CD8-positive, alpha-beta memory T cell (primary cell): Measurements from ENCODE around the gene LAMA2. TPM values are rescaled to one million over a fixed set of nuclear protein-coding genes. Genes with fewer than 3 reads are reported as not detected.

ENCODE experiments used
- CTCF ChIA-PET: fragments of 350-600 bp; sonication (Branson Sonifier 250); formaldehyde crosslinking; loops from one replicate; lab custom pipeline; 2021; ENCODE audit warnings: antibody characterized with exemption; lab: Charles Lee
- POLR2A ChIA-PET: fragments of 350-600 bp; sonication (Branson Sonifier 250); formaldehyde crosslinking; loops from one replicate; lab custom pipeline; 2021; ENCODE audit warnings: antibody characterized with exemption; lab: Charles Lee
- DNase-seq, 5 donors: peaks; one replicate each; pipeline versions ENCODE4 v3.0.0 to v3.0.0-alpha.2; 2020 to 2022; ENCODE audit warnings: mixed read lengths in 1 of 5
- H3K27ac ChIP-seq: one replicate; pipeline ENCODE4 v1.7.0; 2013; ENCODE audit warnings: low read depth, mild to moderate bottlenecking, low read length, moderate library complexity
- H3K27me3 ChIP-seq: 2 replicates; pipeline ENCODE4 v1.7.0; 2013; ENCODE audit warnings: low read length, mild to moderate bottlenecking; ENCODE audit not compliant: insufficient read depth, poor library complexity, severe bottlenecking
- H3K36me3 ChIP-seq: 2 replicates; pipeline ENCODE4 v1.7.0; 2013; ENCODE audit warnings: mild to moderate bottlenecking, low read length, moderate library complexity; ENCODE audit not compliant: insufficient read depth
- H3K4me1 ChIP-seq: 2 replicates; pipeline ENCODE4 v1.7.0; 2013; ENCODE audit warnings: mild to moderate bottlenecking, low read length, moderate library complexity; ENCODE audit not compliant: insufficient read depth
- H3K4me3 ChIP-seq: 2 replicates; pipeline ENCODE4 v1.7.0; 2013; ENCODE audit warnings: mild to moderate bottlenecking, low read length
- H3K9me3 ChIP-seq: 2 replicates; pipeline ENCODE4 v1.7.0; 2013; ENCODE audit warnings: mild to moderate bottlenecking, low read length
- H3K27ac Mint-ChIP-seq, 8 donors: one replicate each; pipeline ENCODE4 v1.8.0; 2020 to 2021; ENCODE audit warnings: mixed read lengths in 8 of 8, mild to moderate bottlenecking in 6 of 8, inconsistent platforms in 3 of 8, moderate library complexity in 3 of 8
- H3K27me3 Mint-ChIP-seq, 2 donors: one replicate each; pipeline ENCODE4 v1.8.0; 2020 to 2021; ENCODE audit warnings: mixed read lengths in 2 of 2, mild to moderate bottlenecking in 1 of 2, moderate library complexity in 1 of 2
- H3K36me3 Mint-ChIP-seq, 3 donors: one replicate each; pipeline ENCODE4 v1.8.0; 2020 to 2021; ENCODE audit warnings: mixed read lengths in 3 of 3, inconsistent platforms in 1 of 3, mild to moderate bottlenecking in 1 of 3
- H3K4me1 Mint-ChIP-seq, 3 donors: one replicate each; pipeline ENCODE4 v1.8.0; 2020 to 2021; ENCODE audit warnings: mixed read lengths in 3 of 3, inconsistent platforms in 1 of 3, mild to moderate bottlenecking in 1 of 3
- H3K4me3 Mint-ChIP-seq, 7 donors: one replicate each; pipeline ENCODE4 v1.8.0; 2020 to 2021; ENCODE audit warnings: mixed read lengths in 7 of 7, mild to moderate bottlenecking in 6 of 7, moderate library complexity in 4 of 7, inconsistent platforms in 2 of 7
- H3K9me3 Mint-ChIP-seq, 5 donors: one replicate each; pipeline ENCODE4 v1.8.0; 2020 to 2022; ENCODE audit warnings: mixed read lengths in 5 of 5, mild to moderate bottlenecking in 3 of 5, moderate library complexity in 2 of 5, inconsistent platforms in 1 of 5
- polyA plus RNA-seq: library from polyadenylated mRNA; unstranded; fragments of 300-500 nt; fragmentation: Illumina TruSeq; gene quantifications from one replicate; pipeline ENCODE4 v1.2.3, GENCODE V29; 2021
- total RNA-seq, 2 experiments: library from RNA; stranded (reverse); gene quantifications; one replicate each; pipeline ENCODE4 v1.2.3, GENCODE V29; 2021

Gene LAMA2
- total and polyA plus RNA-seq, 3 experiments from 2014 or later, result 0.09 to 0.96 (median 0.45) TPM

DNA sequence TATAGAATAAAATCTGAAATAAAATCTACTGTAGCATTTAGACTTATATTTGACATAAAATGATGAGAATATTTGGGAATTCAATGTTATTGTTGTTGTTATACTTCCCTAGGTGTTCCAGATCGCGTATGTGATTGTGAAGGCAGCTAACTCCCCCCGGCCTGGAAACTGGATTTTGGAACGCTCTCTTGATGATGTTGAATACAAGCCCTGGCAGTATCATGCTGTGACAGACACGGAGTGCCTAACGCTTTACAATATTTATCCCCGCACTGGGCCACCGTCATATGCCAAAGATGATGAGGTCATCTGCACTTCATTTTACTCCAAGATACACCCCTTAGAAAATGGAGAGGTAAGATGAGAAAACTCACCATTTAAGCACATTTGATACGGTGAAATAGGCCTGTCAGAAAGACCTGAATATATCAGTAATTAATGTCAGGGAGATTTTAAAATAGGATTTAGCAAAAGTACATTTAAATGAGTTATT lies 215.2 kb downstream of the LAMA2 start:
- H3K9me3 Mint-ChIP-seq, result no peaks in the 10 kb centered on the region

DNA sequence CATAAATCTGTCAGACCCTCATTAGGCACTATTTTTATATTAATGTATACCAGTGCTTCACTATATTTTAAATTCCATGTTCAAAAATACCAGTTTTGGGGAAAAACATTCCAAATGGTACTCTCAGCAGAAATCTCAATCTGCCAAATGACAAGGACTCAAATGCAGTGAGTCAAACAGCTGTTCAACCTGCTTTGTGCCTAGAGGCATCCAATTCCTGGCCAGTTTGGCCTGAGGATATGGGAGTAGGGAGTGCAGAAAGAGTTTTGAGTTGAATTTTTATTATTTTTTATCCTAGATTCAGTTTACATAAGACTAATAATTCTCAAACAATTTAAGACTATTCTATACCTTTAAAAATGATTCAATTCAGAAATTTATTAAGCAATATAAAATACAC lies 216.8 kb downstream of the LAMA2 start:
- no peak for DNase-seq
- Histone ChIP-seq H3K4me3 (no peak overlapping the region), H3K9me3 (no peaks in the 10 kb centered on the region), H3K4me1 (no peaks in the 10 kb centered on the region), H3K27ac (no peak overlapping the region), H3K36me3 (no peaks in the 10 kb centered on the region), H3K27me3 (no peaks in the 10 kb centered on the region)
- Mint-ChIP-seq H3K4me3 (no peak overlapping the region), H3K36me3 (no peaks in the 10 kb centered on the region), H3K27ac (no peak overlapping the region), H3K4me1 (no peaks in the 10 kb centered on the region), H3K27me3 (peaks cover 0 to 5% of the 10 kb centered on the region in 2 donors), H3K9me3 (no peaks in the 10 kb centered on the region)
- CTCF ChIA-PET, result no interaction called here
- POLR2A ChIA-PET, result no interaction called here

More for the DNA sequence above, 215.2 kb downstream of the LAMA2 start:
- Mint-ChIP-seq H3K4me1 (no peaks in the 10 kb centered on the region), H3K36me3 (no peaks in the 10 kb centered on the region), H3K27me3 (peaks cover 0 to 5% of the 10 kb centered on the region in 2 donors), H3K27ac (no peak overlapping the region), H3K4me3 (no peak overlapping the region)
- POLR2A ChIA-PET, result no interaction called here
- DNase-seq, result no peak
- Histone ChIP-seq H3K4me3 (no peak overlapping the region), H3K27ac (no peak overlapping the region), H3K27me3 (no peaks in the 10 kb centered on the region), H3K9me3 (no peaks in the 10 kb centered on the region), H3K4me1 (no peaks in the 10 kb centered on the region), H3K36me3 (no peaks in the 10 kb centered on the region)
- CTCF ChIA-PET, result no interaction called here

DNA sequence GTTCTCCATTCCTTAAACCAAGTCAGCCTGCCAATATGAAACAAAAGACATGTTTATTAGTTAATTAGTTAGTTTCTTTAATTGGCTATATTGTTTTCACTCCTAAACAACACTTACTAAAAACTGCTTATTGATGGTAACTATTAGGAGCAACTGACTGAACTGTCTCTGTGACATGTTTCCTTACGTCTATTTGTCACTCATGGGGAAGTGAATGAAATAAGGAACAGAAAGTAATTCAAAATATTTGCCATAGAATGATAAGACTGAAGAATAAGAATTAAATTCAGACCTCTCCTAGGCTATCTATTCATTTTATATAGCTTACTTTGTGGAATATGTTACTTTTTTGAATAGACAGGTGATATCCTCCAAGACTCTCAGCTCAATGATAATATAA lies 217.2 kb downstream of the LAMA2 start:
- Histone ChIP-seq H3K27me3 (no peaks in the 10 kb centered on the region), H3K4me1 (no peaks in the 10 kb centered on the region), H3K36me3 (no peaks in the 10 kb centered on the region), H3K9me3 (no peaks in the 10 kb centered on the region), H3K4me3 (no peak overlapping the region), H3K27ac (no peak overlapping the region)
- ChIA-PET CTCF (no interaction called here), POLR2A (no interaction called here)
- no peak overlapping the region for H3K27ac Mint-ChIP-seq
- H3K4me1 Mint-ChIP-seq, result no peaks in the 10 kb centered on the region
- no peaks in the 10 kb centered on the region for H3K9me3 Mint-ChIP-seq
- H3K27me3 Mint-ChIP-seq, result peaks cover 0 to 2% of the 10 kb centered on the region in 2 donors
- no peaks in the 10 kb centered on the region for H3K36me3 Mint-ChIP-seq
- H3K4me3 Mint-ChIP-seq, result no peak overlapping the region
- no peak for DNase-seq

DNA sequence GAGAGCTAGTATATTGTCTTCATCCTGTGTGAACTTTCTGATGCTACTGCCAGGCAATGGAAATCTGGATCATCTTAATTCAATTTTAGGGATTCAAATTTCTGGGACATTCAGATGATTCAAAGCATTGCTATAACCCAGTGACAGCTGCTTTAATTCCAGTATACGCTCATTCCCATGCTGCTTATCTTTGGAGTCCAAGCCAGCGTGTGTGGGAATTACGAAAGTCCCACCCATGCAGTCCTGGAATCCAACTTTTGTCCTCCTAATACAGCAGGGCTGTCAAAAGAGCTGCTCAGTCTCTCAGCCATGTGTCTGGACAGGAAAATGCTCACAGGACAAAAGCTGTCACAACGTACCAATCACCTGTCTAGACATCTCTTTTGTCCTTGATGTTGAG lies 219.8 kb downstream of the LAMA2 start:
- Mint-ChIP-seq H3K27ac (no peak overlapping the region), H3K4me1 (no peaks in the 10 kb centered on the region), H3K36me3 (no peaks in the 10 kb centered on the region), H3K4me3 (no peak overlapping the region), H3K9me3 (no peaks in the 10 kb centered on the region), H3K27me3 (peaks cover 2 to 6% of the 10 kb centered on the region in 2 donors)
- CTCF ChIA-PET, result no interaction called here
- no peaks in the 10 kb centered on the region for H3K4me1 ChIP-seq
- POLR2A ChIA-PET, result no interaction called here
- no peaks in the 10 kb centered on the region for H3K27me3 ChIP-seq
- no peaks in the 10 kb centered on the region for H3K9me3 ChIP-seq
- H3K27ac ChIP-seq, result no peak overlapping the region
- no peaks in the 10 kb centered on the region for H3K36me3 ChIP-seq
- no peak overlapping the region for H3K4me3 ChIP-seq
- no peak for DNase-seq

DNA sequence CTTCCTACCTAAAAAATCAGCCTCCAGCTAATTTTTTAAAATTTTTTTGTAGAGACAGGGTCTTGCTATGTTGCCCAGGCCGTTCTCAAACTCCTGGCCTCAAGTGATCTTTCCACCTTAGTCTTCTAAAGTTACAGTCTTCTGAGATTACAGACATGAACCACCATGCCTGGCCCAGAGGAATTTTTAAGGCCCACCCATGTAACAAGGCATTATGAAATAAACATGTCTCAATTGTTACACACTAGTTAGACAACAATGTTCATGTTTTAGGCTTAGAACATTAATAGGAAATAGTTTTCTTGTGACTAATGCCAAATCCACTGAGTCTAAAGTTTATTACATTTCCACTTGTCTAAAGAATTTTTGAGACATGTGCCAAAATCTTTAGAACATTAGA lies 221.2 kb downstream of the LAMA2 start:
- Histone ChIP-seq H3K27ac (no peak overlapping the region), H3K27me3 (no peaks in the 10 kb centered on the region), H3K9me3 (no peaks in the 10 kb centered on the region), H3K4me1 (no peaks in the 10 kb centered on the region), H3K36me3 (no peaks in the 10 kb centered on the region), H3K4me3 (no peak overlapping the region)
- Mint-ChIP-seq H3K9me3 (no peaks in the 10 kb centered on the region), H3K4me3 (no peak overlapping the region), H3K27ac (no peak overlapping the region), H3K27me3 (peaks cover 2 to 10% of the 10 kb centered on the region in 2 donors), H3K36me3 (no peaks in the 10 kb centered on the region), H3K4me1 (no peaks in the 10 kb centered on the region)
- CTCF ChIA-PET, result no interaction called here
- DNase-seq, result no peak
- POLR2A ChIA-PET, result no interaction called here

DNA sequence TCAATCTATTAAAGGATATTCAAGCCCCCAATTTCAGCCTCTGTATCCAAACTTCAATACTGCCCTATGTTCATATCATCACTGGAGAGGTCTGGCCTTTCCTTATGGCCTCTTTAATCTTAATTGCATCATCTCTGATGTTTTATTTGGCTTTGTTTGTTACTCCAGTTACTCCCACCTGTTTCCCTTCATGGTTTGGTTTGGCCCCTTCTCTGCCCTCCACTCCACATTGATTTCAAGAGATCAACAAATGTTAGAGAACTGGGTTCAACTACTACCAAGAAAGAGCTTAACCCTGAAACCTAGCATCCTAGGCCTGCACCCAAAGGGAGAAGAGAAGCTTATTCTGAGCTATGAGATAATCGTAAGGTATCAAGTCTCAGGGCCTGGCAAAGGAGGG lies 221.6 kb downstream of the LAMA2 start:
- no peaks in the 10 kb centered on the region for H3K9me3 Mint-ChIP-seq
- no peak overlapping the region for H3K27ac ChIP-seq
- DNase-seq, result no peak
- H3K9me3 ChIP-seq, result no peaks in the 10 kb centered on the region
- ChIA-PET CTCF (no interaction called here), POLR2A (no interaction called here)
- no peaks in the 10 kb centered on the region for H3K36me3 Mint-ChIP-seq
- H3K27ac Mint-ChIP-seq, result no peak overlapping the region
- H3K4me1 Mint-ChIP-seq, result no peaks in the 10 kb centered on the region
- H3K4me3 ChIP-seq, result no peak overlapping the region
- no peak overlapping the region for H3K4me3 Mint-ChIP-seq
- no peaks in the 10 kb centered on the region for H3K36me3 ChIP-seq
- H3K27me3 ChIP-seq, result no peaks in the 10 kb centered on the region
- peaks cover 2 to 10% of the 10 kb centered on the region in 2 donors for H3K27me3 Mint-ChIP-seq
- no peaks in the 10 kb centered on the region for H3K4me1 ChIP-seq

DNA sequence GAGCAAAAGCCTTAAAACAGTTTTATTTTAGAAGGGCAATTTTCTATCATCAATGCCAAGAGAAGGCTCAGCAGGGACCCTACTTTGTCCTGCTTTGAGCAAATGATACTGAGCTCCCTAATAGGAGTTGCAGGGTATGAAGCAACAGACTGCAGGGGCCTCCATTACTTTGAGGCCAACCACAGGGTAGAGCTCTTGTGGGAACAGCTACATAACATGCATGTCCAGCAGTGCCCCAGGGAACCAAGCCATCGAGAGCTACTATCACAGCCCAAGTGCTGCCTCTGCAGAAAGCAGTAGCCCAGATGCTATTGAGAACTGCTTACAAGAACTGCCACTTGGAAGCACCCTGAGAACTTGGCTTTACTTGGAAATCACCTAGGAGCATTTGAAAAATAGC lies 222.1 kb downstream of the LAMA2 start:
- H3K27me3 Mint-ChIP-seq, result peaks cover 2 to 10% of the 10 kb centered on the region in 2 donors

DNA sequence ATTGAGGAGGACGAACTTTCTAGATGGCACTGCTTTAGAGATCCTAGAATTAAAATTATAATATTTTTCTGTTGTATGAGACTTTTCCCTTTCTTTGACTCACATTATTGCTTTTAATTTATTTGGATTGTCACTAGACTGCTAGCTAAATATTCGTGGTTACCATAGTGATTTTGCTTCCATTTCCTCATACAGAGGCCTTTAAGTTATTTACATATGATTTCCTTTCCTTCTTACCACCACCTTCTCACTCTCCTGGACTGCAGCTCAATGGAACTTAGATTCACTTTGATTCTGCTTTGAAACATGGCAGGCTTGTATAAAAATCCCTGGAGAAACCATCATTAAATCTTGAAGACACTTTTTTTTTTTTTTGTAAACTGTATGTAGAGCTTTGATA lies 222.9 kb downstream of the LAMA2 start:
- H3K27ac ChIP-seq, result no peak overlapping the region

More for the DNA sequence above, 222.1 kb downstream of the LAMA2 start:
- no peak for DNase-seq
- no peaks in the 10 kb centered on the region for H3K4me1 ChIP-seq
- POLR2A ChIA-PET, result no interaction called here
- CTCF ChIA-PET, result no interaction called here
- H3K9me3 ChIP-seq, result no peaks in the 10 kb centered on the region
- H3K36me3 ChIP-seq, result no peaks in the 10 kb centered on the region
- no peak overlapping the region for H3K4me3 Mint-ChIP-seq
- no peaks in the 10 kb centered on the region for H3K36me3 Mint-ChIP-seq
- H3K27ac ChIP-seq, result no peak overlapping the region
- no peaks in the 10 kb centered on the region for H3K27me3 ChIP-seq
- no peaks in the 10 kb centered on the region for H3K9me3 Mint-ChIP-seq
- no peak overlapping the region for H3K27ac Mint-ChIP-seq
- no peak overlapping the region for H3K4me3 ChIP-seq
- H3K4me1 Mint-ChIP-seq, result no peaks in the 10 kb centered on the region

DNA sequence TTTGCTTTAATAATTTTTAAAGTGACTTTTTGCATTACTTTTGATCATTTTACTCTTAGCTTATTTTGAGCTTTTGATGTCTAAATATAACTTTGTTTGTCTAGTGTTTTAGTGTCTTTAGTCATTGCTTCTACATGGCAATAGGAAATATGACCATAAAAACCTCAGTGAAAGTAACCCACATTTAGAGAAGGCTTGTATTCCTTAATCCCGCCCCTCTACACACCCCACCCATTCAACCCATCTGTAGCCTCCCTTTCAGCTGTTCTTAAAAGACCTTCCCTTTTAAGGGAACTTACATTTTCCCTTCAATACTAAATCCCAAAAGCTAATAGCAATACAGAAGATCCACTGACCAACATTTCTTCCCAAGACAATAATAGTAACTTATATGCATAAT lies 225.4 kb downstream of the LAMA2 start:
- Mint-ChIP-seq H3K27ac (no peak overlapping the region), H3K9me3 (no peaks in the 10 kb centered on the region), H3K36me3 (no peaks in the 10 kb centered on the region), H3K27me3 (peaks cover 4 to 10% of the 10 kb centered on the region in 2 donors), H3K4me1 (no peaks in the 10 kb centered on the region), H3K4me3 (no peak overlapping the region)
- Histone ChIP-seq H3K27ac (no peak overlapping the region), H3K36me3 (no peaks in the 10 kb centered on the region), H3K9me3 (no peaks in the 10 kb centered on the region), H3K27me3 (no peaks in the 10 kb centered on the region), H3K4me1 (no peaks in the 10 kb centered on the region), H3K4me3 (no peak overlapping the region)
- POLR2A ChIA-PET, result no interaction called here
- CTCF ChIA-PET, result no interaction called here
- no peak for DNase-seq

More for the DNA sequence above, 222.9 kb downstream of the LAMA2 start:
- H3K27me3 ChIP-seq, result no peaks in the 10 kb centered on the region
- Mint-ChIP-seq H3K27ac (no peak overlapping the region), H3K4me3 (no peak overlapping the region), H3K36me3 (no peaks in the 10 kb centered on the region), H3K9me3 (no peaks in the 10 kb centered on the region), H3K27me3 (peaks cover 2 to 10% of the 10 kb centered on the region in 2 donors), H3K4me1 (no peaks in the 10 kb centered on the region)
- H3K9me3 ChIP-seq, result no peaks in the 10 kb centered on the region
- POLR2A ChIA-PET, result no interaction called here
- DNase-seq, result no peak
- H3K36me3 ChIP-seq, result no peaks in the 10 kb centered on the region
- CTCF ChIA-PET, result no interaction called here
- no peaks in the 10 kb centered on the region for H3K4me1 ChIP-seq
- H3K4me3 ChIP-seq, result no peak overlapping the region
